NCI-H446 (cell line): ENCODE measurements around the gene CYP2W1.
"Not testable (repeated sequence)": the region's sequence is repeated elsewhere in the genome, so short reads cannot be mapped to it uniquely, and the experiment has no call there.

Experiments used
- DNase-seq, 2 experiments: peaks; one replicate each; lab custom pipeline; 2025; lab: John Stamatoyannopoulos, UW

Gene CYP2W1

GRCh38 chr7:983004-983615 is at the start of gene CYP2W1:
Gene CYP2W1, plus strand, starts transcription at chr7:983181. Its CDS starts 31 bp downstream, at chr7:983212.
- DNase-seq, result no peak

GRCh38 chr7:934469-935163 is 48.4 kb upstream of the CYP2W1 start:
- no peak for DNase-seq

- DNase-seq, result no peak
Measured at GRCh38 chr7:935164-935873, 47.7 kb upstream of the CYP2W1 start.

- no peak for DNase-seq
Measured at GRCh38 chr7:935874-936385, 47.1 kb upstream of the CYP2W1 start.

- no peak for DNase-seq
Measured at GRCh38 chr7:936386-937054, 46.5 kb upstream of the CYP2W1 start.

GRCh38 chr7:937856-938484 is 45.0 kb upstream of the CYP2W1 start:
- no peak for DNase-seq

- no peak for DNase-seq
Measured at GRCh38 chr7:938546-939185, 44.3 kb upstream of the CYP2W1 start.

GRCh38 chr7:939843-940242 is 43.1 kb upstream of the CYP2W1 start:
- no peak for DNase-seq

- no peak for DNase-seq
Measured at GRCh38 chr7:940599-941408, 42.2 kb upstream of the CYP2W1 start.

GRCh38 chr7:943793-944192 is 39.2 kb upstream of the CYP2W1 start:
- DNase-seq, result not testable (repeated sequence)

GRCh38 chr7:944744-945143 is 38.2 kb upstream of the CYP2W1 start:
- DNase-seq, result no peak

- DNase-seq, result no peak
Measured at GRCh38 chr7:945147-945555, 37.8 kb upstream of the CYP2W1 start.

GRCh38 chr7:945556-946255 is 37.3 kb upstream of the CYP2W1 start:
- DNase-seq, result no peak

GRCh38 chr7:946256-946996 is 36.6 kb upstream of the CYP2W1 start:
- DNase-seq, result no peak

GRCh38 chr7:947391-948210 is 35.4 kb upstream of the CYP2W1 start:
- DNase-seq, result no peak

- no peak for DNase-seq
Measured at GRCh38 chr7:949021-949934, 33.7 kb upstream of the CYP2W1 start.

- DNase-seq, result no peak
Measured at GRCh38 chr7:951881-952547, 31.0 kb upstream of the CYP2W1 start.
